HUDEP-2 (cell line): ENCODE measurements around the gene ARID2.

Source experiments
- DNase-seq, 76 experiments: peaks; one replicate each; lab custom pipeline; 2025; ENCODE audit not compliant: unreplicated experiment in 76 of 76; lab: John Stamatoyannopoulos, UW

ARID2 gene

DNA sequence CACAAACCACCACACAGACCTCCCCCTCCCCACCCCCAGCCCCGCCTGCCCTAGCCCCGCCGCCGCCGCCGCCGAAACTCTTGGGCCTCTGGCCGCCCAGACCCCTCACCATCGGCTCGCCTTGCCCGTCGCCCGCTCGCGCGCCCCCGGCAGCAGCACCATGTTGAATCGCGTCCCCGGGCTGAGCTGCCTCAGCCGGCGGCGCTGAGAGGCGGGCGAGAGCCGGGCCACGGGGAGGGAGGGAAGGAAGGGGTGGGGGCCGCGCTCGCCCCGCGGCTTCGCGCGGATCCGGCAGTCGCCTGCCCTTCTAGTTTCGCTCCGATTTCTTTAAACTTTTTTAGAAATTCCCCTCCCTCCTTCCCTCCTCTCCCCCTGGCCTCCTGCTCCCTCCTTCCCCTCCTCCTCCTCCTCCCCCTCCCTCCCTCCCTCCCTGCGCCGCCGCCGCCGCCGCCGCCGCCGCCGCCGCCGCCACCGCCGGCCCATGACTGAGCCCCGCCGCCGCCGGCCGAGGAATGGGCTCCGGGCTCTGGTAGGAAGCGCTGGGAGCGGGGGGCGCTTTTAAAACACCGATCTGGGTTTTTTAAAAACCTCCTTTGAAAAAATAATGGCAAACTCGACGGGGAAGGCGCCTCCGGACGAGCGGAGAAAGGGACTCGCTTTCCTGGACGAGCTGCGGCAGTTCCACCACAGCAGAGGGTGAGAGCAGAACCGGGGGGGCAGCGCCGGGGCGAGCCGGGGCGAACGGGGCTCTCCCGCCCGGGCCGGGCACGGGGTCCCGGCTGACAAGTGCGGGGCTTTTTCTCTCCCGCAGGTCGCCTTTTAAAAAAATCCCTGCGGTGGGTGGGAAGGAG is at the start of gene ARID2:
Gene ARID2 (plus strand): TSS at position 474 of the 851 bp plus-strand sequence. CDS start 131 bp downstream, at position 605.
- DNase-seq = peak in 53 of 76 experiments; percentile 13 to 72 (median 45)

GRCh38 chr12:45680362-45680761 is 49.1 kb upstream of the ARID2 start:
- no peak for DNase-seq

- DNase-seq = no peak
Measured at GRCh38 chr12:45681465-45681864, 48.0 kb upstream of the ARID2 start.

- no peak for DNase-seq
Measured at GRCh38 chr12:45685680-45686079, 43.8 kb upstream of the ARID2 start.

DNA sequence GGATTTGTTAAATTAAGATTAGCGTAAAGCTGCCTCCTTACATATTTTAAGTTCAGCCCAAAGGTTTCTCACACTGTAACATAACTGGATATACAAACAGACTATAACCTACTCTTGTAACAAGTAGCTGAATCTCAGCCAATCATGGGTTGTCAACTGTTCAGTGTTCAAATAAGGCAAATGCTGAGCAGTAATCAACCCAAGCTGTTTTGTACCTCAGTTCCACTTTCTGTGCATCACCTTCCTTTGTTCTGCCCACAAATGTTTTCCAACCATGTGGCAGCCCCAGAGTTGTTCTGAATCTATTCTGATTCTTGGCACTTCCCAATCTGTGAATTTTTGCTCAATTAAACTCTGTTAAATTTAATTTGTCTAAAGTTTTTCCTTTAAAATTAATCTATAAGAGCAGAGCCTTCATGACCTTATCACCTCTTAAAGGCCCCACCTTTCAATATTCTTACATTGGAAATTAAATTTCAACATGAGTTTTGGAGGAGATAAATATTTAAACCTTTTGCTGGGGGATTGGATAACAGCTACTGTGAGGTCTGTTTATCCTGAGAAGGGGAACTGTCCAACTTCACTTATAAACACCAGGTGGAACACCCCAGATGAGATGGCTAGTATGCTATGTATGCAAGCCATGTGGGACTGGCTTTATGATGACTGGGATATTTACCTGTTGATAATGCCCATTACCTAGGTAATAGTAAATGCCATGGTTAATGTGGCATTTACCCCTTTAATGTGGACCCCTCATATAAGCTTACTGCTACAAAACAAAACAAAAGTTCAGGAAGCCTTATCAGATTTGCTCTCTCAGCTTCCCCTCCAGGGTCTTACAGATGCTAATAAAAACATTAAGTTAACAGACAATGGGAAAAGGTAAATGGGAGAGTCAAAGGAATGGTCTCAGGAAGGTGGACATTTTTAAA is 42.2 kb upstream of the ARID2 start:
- no peak for DNase-seq

GRCh38 chr12:45688183-45688582 is 41.3 kb upstream of the ARID2 start:
- no peak for DNase-seq

- DNase-seq = no peak
Measured at GRCh38 chr12:45695035-45695434, 34.5 kb upstream of the ARID2 start.

- no peak for DNase-seq
Measured at GRCh38 chr12:45695606-45696005, 33.9 kb upstream of the ARID2 start.

- no peak for DNase-seq
Measured at GRCh38 chr12:45696049-45696448, 33.5 kb upstream of the ARID2 start.

- DNase-seq = peak in 5 of 76 experiments; percentile 1 to 33 (median 16)
Measured at GRCh38 chr12:45697371-45697770, 32.1 kb upstream of the ARID2 start.

DNA sequence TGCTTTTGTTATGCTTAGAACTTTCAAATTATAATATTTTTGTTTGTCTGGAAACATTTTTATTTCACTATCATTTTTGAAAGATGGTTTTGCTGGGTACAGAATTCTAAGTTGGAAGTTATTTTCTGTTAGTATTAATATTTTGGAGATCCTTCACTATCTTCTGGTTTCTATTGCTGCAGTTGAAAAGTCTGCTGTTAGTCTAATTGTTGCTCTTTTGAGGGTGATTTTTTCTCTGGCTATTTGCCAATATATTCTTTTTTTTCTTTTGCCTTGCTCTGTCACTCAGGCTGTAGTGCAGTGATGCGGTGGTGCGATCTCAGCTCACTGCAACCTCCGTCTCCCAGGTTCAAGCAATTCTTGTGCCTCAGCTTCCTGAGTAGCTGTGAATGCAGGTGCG is 28.2 kb upstream of the ARID2 start:
- DNase-seq = no peak

GRCh38 chr12:45703942-45704341 is 25.6 kb upstream of the ARID2 start:
- no peak for DNase-seq

GRCh38 chr12:45704968-45705367 is 24.5 kb upstream of the ARID2 start:
- DNase-seq = no peak

GRCh38 chr12:45705404-45705803 is 24.1 kb upstream of the ARID2 start:
- DNase-seq = peak in 3 of 76 experiments; percentile 1 to 36 (median 27)

- no peak for DNase-seq
Measured at GRCh38 chr12:45707241-45707857, 22.2 kb upstream of the ARID2 start.

- no peak for DNase-seq
Measured at GRCh38 chr12:45708363-45708762, 21.1 kb upstream of the ARID2 start.

DNA sequence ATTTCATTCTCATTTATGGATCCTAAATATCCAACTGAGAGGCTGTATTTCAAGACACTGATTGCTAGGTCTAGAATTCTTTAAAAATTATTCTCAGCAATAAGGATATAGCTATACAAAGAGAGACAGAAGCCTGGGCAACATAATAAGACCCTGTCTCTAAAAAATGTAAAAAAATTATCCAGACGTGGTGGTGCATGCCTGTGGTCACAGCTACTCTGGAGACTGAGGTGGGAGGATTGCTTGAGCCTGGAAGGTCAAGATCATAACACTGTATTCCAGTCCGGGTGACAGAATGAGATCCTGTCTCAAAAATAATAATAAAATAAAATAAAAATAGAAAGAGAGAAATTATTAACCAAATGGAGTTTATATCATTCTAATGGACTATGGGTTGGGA is 20.6 kb upstream of the ARID2 start:
- DNase-seq = no peak

- DNase-seq = no peak
Measured at GRCh38 chr12:45712319-45712718, 17.2 kb upstream of the ARID2 start.

GRCh38 chr12:45713078-45713477 is 16.4 kb upstream of the ARID2 start:
- DNase-seq = no peak

- DNase-seq = no peak
Measured at GRCh38 chr12:45718306-45718705, 11.2 kb upstream of the ARID2 start.

DNA sequence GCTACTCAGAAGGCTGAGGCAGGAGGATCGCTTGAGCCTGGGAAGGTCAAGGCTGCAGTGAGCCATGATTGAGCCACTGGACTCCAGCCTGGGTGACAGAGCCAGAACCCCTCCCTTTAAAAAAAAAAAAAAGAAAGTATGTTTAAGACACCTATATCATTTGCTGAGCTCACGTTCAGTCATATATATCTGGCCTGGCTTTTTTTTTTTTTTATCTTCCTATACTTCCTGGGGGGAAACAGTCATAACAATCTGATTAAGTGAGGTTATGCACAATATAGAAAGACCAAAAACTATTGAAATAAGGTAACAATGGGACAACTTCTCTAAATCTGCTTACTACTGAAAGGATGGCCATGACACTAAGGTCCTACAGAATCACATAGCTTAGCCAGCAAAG is 9.4 kb upstream of the ARID2 start:
- no peak for DNase-seq
